A549 (cell line): ENCODE data around the gene NFILZ.

Experiments
- CHD4 ChIP-seq: fragments of 200-600 bp; sonication (generic); IDR thresholded peaks from 2 replicates; pipeline ENCODE4 v1.6.1; 2016; ENCODE audit warnings: antibody characterized with exemption, mild to moderate bottlenecking, borderline replicate concordance
- CTCF ChIP-seq: fragments of >200 bp; sonication (Bioruptor Twin); formaldehyde crosslinking; IDR thresholded peaks from 3 replicates; pipeline ENCODE4 v1.5.1; 2016
- EP300 ChIP-seq, 2 experiments: fragments of >200 bp; sonication (Bioruptor Twin); formaldehyde crosslinking; IDR thresholded peaks; 2 replicates in 1 of 2; 3 replicates in 1 of 2; pipeline ENCODE4 v1.6.1; 2016 to 2017
- HDAC2 ChIP-seq: fragments of 200-600 bp; sonication (generic); IDR thresholded peaks from 2 replicates; pipeline ENCODE4 v1.6.1; 2016
- MAX ChIP-seq: IDR thresholded peaks from 2 replicates; pipeline ENCODE4 v1.6.1; 2012
- MYC ChIP-seq: IDR thresholded peaks from 2 replicates; pipeline ENCODE4 v1.6.1; 2012; ENCODE audit warnings: mild to moderate bottlenecking, inconsistent platforms, low read length, improper control_type of control experiment, borderline replicate concordance
- POLR2A ChIP-seq: IDR thresholded peaks from 2 replicates; pipeline ENCODE4 v1.6.1; 2012; ENCODE audit warnings: mild to moderate bottlenecking, low read length
- RFX5 ChIP-seq: fragments of 450-650 bp; IDR thresholded peaks from 2 replicates; pipeline ENCODE4 v1.7.1; 2014; ENCODE audit warnings: antibody characterized with exemption, mild to moderate bottlenecking, moderate library complexity
- TF ChIP-seq, protein P1 (sequence below): fragments of 250-450 bp; sonication (Bioruptor Pico); IDR thresholded peaks from 2 replicates; pipeline ENCODE4 v1.5.0; 2021; ENCODE audit warnings: mild to moderate bottlenecking, moderate library complexity, borderline replicate concordance
- TF ChIP-seq, protein P2 (sequence below): IDR thresholded peaks from 2 replicates; pipeline ENCODE4 v1.6.1; 2012; ENCODE audit warnings: low read depth, borderline replicate concordance

DNA sequence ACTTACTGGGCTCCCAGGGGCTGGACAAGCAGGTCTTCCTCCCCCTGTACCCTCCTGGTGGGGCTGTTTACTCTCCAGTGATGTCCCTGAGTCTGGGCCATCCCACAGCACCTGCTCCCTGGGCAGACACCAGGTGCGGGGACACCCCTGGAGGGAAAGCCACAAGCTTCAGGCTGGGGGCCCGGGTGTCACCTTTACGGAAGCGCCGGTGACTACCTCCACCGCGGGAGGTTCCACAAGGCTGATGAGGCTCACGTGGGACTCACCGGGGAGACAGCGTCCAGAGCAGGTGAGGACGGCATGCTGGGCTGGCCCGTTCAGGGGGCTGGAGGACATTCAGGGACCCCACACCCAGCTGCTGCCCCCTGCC is 24.9 kb downstream of the NFILZ start:
- TF ChIP-seq CTCF (no peak), EP300 (IDR thresholded peaks at IDR 0.05) (no peak), CHD4 (no peak), MAX (no peak), POLR2A (no peak), HDAC2 (no peak), RFX5 (no peak), MYC (no peak)
- TF ChIP-seq, protein P1, sequence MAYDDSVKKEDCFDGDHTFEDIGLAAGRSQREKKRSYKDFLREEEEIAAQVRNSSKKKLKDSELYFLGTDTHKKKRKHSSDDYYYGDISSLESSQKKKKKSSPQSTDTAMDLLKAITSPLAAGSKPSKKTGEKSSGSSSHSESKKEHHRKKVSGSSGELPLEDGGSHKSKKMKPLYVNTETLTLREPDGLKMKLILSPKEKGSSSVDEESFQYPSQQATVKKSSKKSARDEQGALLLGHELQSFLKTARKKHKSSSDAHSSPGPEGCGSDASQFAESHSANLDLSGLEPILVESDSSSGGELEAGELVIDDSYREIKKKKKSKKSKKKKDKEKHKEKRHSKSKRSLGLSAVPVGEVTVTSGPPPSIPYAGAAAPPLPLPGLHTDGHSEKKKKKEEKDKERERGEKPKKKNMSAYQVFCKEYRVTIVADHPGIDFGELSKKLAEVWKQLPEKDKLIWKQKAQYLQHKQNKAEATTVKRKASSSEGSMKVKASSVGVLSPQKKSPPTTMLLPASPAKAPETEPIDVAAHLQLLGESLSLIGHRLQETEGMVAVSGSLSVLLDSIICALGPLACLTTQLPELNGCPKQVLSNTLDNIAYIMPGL (CRISPR knock-in tag), result no peak
- TF ChIP-seq, protein P2, sequence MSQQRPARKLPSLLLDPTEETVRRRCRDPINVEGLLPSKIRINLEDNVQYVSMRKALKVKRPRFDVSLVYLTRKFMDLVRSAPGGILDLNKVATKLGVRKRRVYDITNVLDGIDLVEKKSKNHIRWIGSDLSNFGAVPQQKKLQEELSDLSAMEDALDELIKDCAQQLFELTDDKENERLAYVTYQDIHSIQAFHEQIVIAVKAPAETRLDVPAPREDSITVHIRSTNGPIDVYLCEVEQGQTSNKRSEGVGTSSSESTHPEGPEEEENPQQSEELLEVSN, result no peak
